Breast epithelium (tissue), 3 donors: ENCODE measurements around the gene MBD3L4.

ENCODE experiments used
- CTCF ChIP-seq, 3 donors: fragments of 450-650 bp; IDR thresholded peaks; one replicate each; pipeline ENCODE4 v1.5.1; 2016 to 2017; ENCODE audit warnings: antibody characterized with exemption in 3 of 3, mild to moderate bottlenecking in 3 of 3, moderate library complexity in 3 of 3
- POLR2A ChIP-seq: fragments of 450-650 bp; IDR thresholded peaks from one replicate; pipeline ENCODE4 v1.6.1; 2016; ENCODE audit warnings: antibody characterized with exemption, mild to moderate bottlenecking, moderate library complexity
- POLR2AphosphoS5 ChIP-seq, 3 donors: sonication (generic); formaldehyde crosslinking; IDR thresholded peaks; one replicate each; pipeline ENCODE4 v1.6.1; 2017; ENCODE audit warnings: antibody characterized with exemption in 3 of 3

DNA sequence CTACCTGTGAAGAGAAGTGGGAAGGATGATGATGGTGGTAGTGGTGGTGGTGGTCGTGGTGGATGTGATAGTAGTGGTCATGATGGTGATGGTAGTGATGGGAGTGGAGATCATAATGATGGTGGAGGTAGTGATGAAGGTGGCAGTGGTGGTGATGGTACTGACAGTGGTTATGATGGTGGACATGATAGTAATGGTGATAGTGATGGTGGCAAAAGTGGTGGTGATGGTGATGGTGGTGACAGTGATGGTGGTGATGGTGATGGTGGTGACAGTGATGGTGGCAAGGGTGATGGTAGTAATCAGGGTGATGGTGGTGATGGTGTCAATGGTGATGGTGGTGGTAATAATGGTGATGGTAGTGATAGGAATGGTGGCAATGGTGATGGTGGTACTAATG, 44.9 kb downstream of the MBD3L4 start:
- TF ChIP-seq CTCF (IDR thresholded peaks at IDR 0.05), result no peak
- no peak for TF ChIP-seq POLR2AphosphoS5 (IDR thresholded peaks at IDR 0.05)
- no peak for TF ChIP-seq POLR2A
